ENCODE measurements around the gene RNF126.

DNA sequence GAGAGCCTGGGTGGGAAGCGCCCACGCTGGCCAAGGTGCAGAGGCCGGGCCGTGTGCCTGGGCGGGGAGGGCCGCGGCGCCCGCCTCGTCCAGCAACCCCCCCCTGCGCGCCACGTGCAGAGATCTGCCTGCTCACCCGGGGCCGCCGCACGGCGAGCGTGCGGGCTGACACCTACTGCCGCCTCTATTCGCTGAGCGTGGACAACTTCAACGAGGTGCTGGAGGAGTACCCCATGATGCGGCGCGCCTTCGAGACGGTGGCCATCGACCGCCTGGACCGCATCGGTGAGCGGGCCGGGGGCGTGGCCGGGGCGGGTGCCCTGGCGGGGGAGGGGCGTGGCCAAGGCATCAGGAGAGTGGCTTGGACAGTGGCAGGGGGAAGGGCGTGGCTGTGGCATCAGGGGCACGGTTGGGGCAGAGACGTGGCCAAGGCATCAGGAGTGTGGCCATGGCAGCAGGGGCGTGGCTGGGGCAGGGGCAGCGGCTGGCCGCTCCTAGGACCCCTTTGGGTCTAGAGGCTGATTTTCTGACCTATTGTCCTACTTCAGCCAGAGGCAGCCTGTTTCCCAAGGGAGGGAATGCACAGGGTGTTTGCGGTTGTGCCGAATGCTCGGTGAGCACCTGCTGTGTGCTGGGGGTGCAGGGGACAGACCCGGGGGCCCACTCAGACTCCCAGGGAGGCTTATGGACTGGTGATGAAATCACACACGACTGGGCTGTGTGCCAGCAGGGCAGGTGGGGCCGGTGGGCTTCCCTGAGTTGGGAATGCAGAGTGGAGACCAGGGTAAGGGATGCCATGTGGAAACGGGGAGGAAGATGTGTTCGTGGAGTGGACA lies 49.1 kb downstream of the RNF126 start:
- TF ChIP-seq EZH2 (IDR thresholded peaks at IDR 0.05; ENCODE audit: low read length): no peak
- TF ChIP-seq CTCF (optimal IDR thresholded peaks at IDR 0.05 in 1 of 3, IDR thresholded peaks at IDR 0.05 in 1 of 3, conservative IDR thresholded peaks at IDR 0.05 in 1 of 3; ENCODE audit: extremely low read depth in 1 of 3, insufficient read depth in 2 of 3, low read length in 3 of 3): no peak
